ENCODE measurements around the gene KRTAP19-7.

- TF ChIP-seq POLR2A (IDR thresholded peaks at IDR 0.05; ENCODE audit: low read length) = no peak
- TF ChIP-seq GATA1 (IDR thresholded peaks at IDR 0.05; ENCODE audit: low read depth, low read length) = no peak
Observed at GRCh38 chr21:30555095-30555494, 6.0 kb downstream of the KRTAP19-7 start.
